Caco-2 (cell line): ENCODE data around the gene PPP1R9A. TPM values are rescaled to one million over a fixed set of nuclear protein-coding genes. Genes with fewer than 3 reads are reported as not detected.

Experiments
- BruUV-seq: library from RNA; stranded (reverse); fragments of 400-500 nt; replicated peaks from 2 replicates; lab custom pipeline; 2021; lab: Mats Ljungman, UMichigan
- CTCF ChIA-PET: fragments of 300-600 bp; sonication (Branson Sonifier 250); formaldehyde crosslinking; loops from one replicate; lab custom pipeline; 2022; ENCODE audit warnings: antibody characterized with exemption; lab: Charles Lee
- POLR2A ChIA-PET: fragments of 300-600 bp; sonication (Branson Sonifier 250); formaldehyde crosslinking; loops from one replicate; lab custom pipeline; 2022; ENCODE audit warnings: antibody characterized with exemption; lab: Charles Lee
- DNase-seq, 2 experiments: peaks; one replicate each; pipeline versions ENCODE4 v3.0.0 to v3.0.0-alpha.2; 2020 to 2022
- H3K27me3 ChIP-seq: replicated peaks from 2 replicates; pipeline ENCODE4 v1.6.0; 2011; ENCODE audit warnings: low read length; ENCODE audit not compliant: control insufficient read depth, insufficient read depth
- H3K36me3 ChIP-seq: 2 replicates; pipeline ENCODE4 v1.5.1; 2011; ENCODE audit warnings: low read length; ENCODE audit not compliant: control insufficient read depth, insufficient read depth
- H3K4me1 ChIP-seq: fragments of 250-450 bp; sonication (Bioruptor Pico); 2 replicates; pipeline ENCODE4 v1.5.1; 2020; ENCODE audit warnings: mild to moderate bottlenecking
- H3K4me3 ChIP-seq: 2 replicates; pipeline ENCODE4 v1.5.1; 2011; ENCODE audit warnings: low read depth, mild to moderate bottlenecking, control low read depth, low read length
- H3K9me3 ChIP-seq: fragments of 250-450 bp; sonication (Bioruptor Pico); 2 replicates; pipeline ENCODE4 v1.5.1; 2020; ENCODE audit warnings: mild to moderate bottlenecking, moderate library complexity
- H3K27ac Mint-ChIP-seq: one replicate; pipeline ENCODE4 v1.8.0; 2022; ENCODE audit warnings: mixed read lengths; ENCODE audit not compliant: unreplicated experiment
- H3K27me3 Mint-ChIP-seq: one replicate; pipeline ENCODE4 v1.8.0; 2022; ENCODE audit warnings: mixed read lengths; ENCODE audit not compliant: insufficient read depth, unreplicated experiment
- H3K36me3 Mint-ChIP-seq: one replicate; pipeline ENCODE4 v1.8.0; 2022; ENCODE audit warnings: mild to moderate bottlenecking, mixed read lengths; ENCODE audit not compliant: insufficient read depth, unreplicated experiment
- H3K4me1 Mint-ChIP-seq: one replicate; pipeline ENCODE4 v1.8.0; 2022; ENCODE audit warnings: low read depth, mixed read lengths; ENCODE audit not compliant: unreplicated experiment
- H3K4me3 Mint-ChIP-seq: one replicate; pipeline ENCODE4 v1.8.0; 2022; ENCODE audit warnings: mild to moderate bottlenecking, moderate library complexity, mixed read lengths; ENCODE audit not compliant: unreplicated experiment
- H3K9me3 Mint-ChIP-seq: one replicate; pipeline ENCODE4 v1.8.0; 2022; ENCODE audit warnings: mixed read lengths; ENCODE audit not compliant: unreplicated experiment
- intact Hi-C: fragments of 100-400 bp; cut with micrococcal nuclease; formaldehyde crosslinking; loops from one replicate; pipeline ENCODE4 v1.10.0; 2022; ENCODE audit not compliant: unreplicated experiment
- total RNA-seq: library from RNA; stranded (reverse); gene quantifications from 2 replicates; pipeline ENCODE4 v1.2.3, GENCODE V29; 2022
- TF ChIP-seq, protein P1 (sequence below), 2 experiments: fragments of 200-600 bp in 1 of 2; IDR thresholded peaks; 1 replicate in 1 of 2; 2 replicates in 1 of 2; pipeline versions ENCODE4 v1.5.1 to v1.8.0; 2011 to 2022; ENCODE audit warnings: antibody characterized with exemption in 1 of 2, control low read depth in 1 of 2, inconsistent platforms in 1 of 2, low read depth in 1 of 2, low read length in 1 of 2, mild to moderate bottlenecking in 1 of 2, moderate library complexity in 1 of 2; ENCODE audit not compliant: insufficient read depth in 1 of 2, severe bottlenecking in 1 of 2, unreplicated experiment in 1 of 2

The PPP1R9A gene
- total RNA-seq, 1 experiment from 2014 or later: 37.4 TPM

DNA sequence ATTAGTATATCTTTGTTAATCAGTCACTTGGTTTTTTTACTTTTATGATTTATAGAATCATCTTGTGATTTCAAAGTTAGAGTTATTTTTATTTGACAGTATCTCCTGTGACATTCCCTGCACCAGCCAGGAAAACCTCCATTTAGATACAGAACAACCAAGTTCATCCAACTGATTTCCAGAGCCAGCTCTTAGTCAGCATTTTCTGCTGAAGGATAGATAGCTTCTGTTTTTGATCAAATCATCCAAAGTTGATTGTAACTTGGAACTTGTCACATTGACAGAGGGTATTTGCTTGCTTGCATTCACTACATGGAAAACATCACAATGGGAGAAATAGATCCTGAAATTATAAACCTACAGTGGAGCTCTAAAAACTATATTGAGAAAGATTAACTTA lies 294.3 kb downstream of the PPP1R9A start:
- no TSS peak for BruUV-seq
- no peak overlapping the region for H3K4me3 ChIP-seq
- Mint-ChIP-seq H3K4me3 (no peak overlapping the region), H3K4me1 (no peaks in the 10 kb centered on the region), H3K27me3 (no peaks in the 10 kb centered on the region), H3K36me3 (no peaks in the 10 kb centered on the region), H3K9me3 (no peaks in the 10 kb centered on the region), H3K27ac (no peak overlapping the region)
- no peaks in the 10 kb centered on the region for H3K27me3 ChIP-seq
- no peaks in the 10 kb centered on the region for H3K9me3 ChIP-seq
- TF ChIP-seq, protein P1, sequence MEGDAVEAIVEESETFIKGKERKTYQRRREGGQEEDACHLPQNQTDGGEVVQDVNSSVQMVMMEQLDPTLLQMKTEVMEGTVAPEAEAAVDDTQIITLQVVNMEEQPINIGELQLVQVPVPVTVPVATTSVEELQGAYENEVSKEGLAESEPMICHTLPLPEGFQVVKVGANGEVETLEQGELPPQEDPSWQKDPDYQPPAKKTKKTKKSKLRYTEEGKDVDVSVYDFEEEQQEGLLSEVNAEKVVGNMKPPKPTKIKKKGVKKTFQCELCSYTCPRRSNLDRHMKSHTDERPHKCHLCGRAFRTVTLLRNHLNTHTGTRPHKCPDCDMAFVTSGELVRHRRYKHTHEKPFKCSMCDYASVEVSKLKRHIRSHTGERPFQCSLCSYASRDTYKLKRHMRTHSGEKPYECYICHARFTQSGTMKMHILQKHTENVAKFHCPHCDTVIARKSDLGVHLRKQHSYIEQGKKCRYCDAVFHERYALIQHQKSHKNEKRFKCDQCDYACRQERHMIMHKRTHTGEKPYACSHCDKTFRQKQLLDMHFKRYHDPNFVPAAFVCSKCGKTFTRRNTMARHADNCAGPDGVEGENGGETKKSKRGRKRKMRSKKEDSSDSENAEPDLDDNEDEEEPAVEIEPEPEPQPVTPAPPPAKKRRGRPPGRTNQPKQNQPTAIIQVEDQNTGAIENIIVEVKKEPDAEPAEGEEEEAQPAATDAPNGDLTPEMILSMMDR (IDR thresholded peaks at IDR 0.05; ENCODE audit: insufficient read depth in 1 of 2, low read depth in 1 of 2, low read length in 1 of 2, severe bottlenecking in 1 of 2, unreplicated experiment in 1 of 2): no peak
- H3K36me3 ChIP-seq: no peaks in the 10 kb centered on the region
- no peaks in the 10 kb centered on the region for H3K4me1 ChIP-seq
- intact Hi-C loops: loop anchor here (2.0 to 5.0 kb wide), 2 partner anchors 295 to 544 kb away; partner anchors contain the start of genes PPP1R9A and SGCE
- no peak for DNase-seq
- ChIA-PET POLR2A (no interaction called here), CTCF (no interaction called here)

DNA sequence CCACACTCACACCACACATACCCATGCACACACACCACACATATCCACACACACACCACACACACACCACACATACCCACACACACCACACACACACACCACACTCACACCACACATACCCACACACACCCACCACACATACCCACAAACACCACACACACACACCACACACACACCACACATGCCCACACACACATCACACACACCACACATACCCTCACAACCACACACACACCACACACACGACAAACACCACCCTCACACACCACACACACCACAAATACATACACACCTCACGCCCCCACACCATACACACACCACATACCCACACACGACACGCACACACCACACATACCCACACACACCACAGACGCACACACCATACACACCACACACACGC lies 297.2 kb downstream of the PPP1R9A start:
- H3K36me3 Mint-ChIP-seq: no peaks in the 10 kb centered on the region
- TF ChIP-seq, protein P1 (IDR thresholded peaks at IDR 0.05; ENCODE audit: insufficient read depth in 1 of 2, low read depth in 1 of 2, low read length in 1 of 2, severe bottlenecking in 1 of 2, unreplicated experiment in 1 of 2): no peak
- Histone ChIP-seq H3K9me3 (no peaks in the 10 kb centered on the region), H3K36me3 (no peaks in the 10 kb centered on the region), H3K4me3 (no peak overlapping the region), H3K4me1 (no peaks in the 10 kb centered on the region), H3K27me3 (no peaks in the 10 kb centered on the region)
- no peaks in the 10 kb centered on the region for H3K9me3 Mint-ChIP-seq
- ChIA-PET CTCF (no interaction called here), POLR2A (no interaction called here)
- BruUV-seq: no TSS peak
- H3K4me3 Mint-ChIP-seq: no peak overlapping the region
- H3K27ac Mint-ChIP-seq: no peak overlapping the region
- intact Hi-C loops: loop anchor here (5.0 kb wide), 1 partner anchor 547 kb away; the partner anchor contains the start of gene SGCE
- no peaks in the 10 kb centered on the region for H3K27me3 Mint-ChIP-seq
- DNase-seq: no peak
- no peaks in the 10 kb centered on the region for H3K4me1 Mint-ChIP-seq

DNA sequence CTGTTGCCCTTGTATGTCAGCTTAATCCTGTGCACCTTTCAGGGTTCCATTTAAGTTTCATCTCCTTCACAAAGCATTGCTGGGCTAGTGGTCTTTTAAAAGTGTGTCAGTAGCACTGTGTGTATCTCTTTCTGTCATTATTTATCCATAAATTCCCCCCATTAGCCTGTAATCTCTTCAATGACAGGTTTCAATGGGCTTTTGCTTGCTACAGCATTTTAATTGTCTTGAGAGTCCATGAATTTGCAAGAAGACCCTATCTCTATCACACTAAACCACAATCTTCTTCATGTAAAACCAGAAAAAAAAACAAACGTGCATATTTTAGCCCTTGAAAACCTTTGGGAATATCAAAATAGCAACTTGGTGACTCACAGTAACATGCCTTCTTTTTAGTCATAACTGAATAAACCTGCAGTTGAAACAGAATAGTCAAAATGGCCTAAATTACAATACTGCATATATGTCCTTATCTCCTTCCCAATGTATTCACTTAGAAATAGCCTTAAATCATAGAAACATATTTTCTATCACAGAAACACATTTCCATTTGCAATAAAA lies 298.4 kb downstream of the PPP1R9A start:
- no peak for DNase-seq
- H3K27me3 Mint-ChIP-seq: no peaks in the 10 kb centered on the region
- no peaks in the 10 kb centered on the region for H3K4me1 Mint-ChIP-seq
- no peaks in the 10 kb centered on the region for H3K9me3 Mint-ChIP-seq
- no peak overlapping the region for H3K4me3 Mint-ChIP-seq
- BruUV-seq: no TSS peak
- POLR2A ChIA-PET: no interaction called here
- Histone ChIP-seq H3K4me3 (no peak overlapping the region), H3K9me3 (no peaks in the 10 kb centered on the region), H3K36me3 (no peaks in the 10 kb centered on the region), H3K27me3 (no peaks in the 10 kb centered on the region), H3K4me1 (no peaks in the 10 kb centered on the region)
- intact Hi-C loops: no loop called here
- CTCF ChIA-PET: no interaction called here
- TF ChIP-seq, protein P1 (IDR thresholded peaks at IDR 0.05; ENCODE audit: insufficient read depth in 1 of 2, low read depth in 1 of 2, low read length in 1 of 2, severe bottlenecking in 1 of 2, unreplicated experiment in 1 of 2): no peak
- no peak overlapping the region for H3K27ac Mint-ChIP-seq
- no peaks in the 10 kb centered on the region for H3K36me3 Mint-ChIP-seq
